Sigmoid colon (tissue), 4 donors: Measurements from ENCODE around the gene NIN.

Source experiments
- POLR2A ChIP-seq, 2 donors: fragments of 450-650 bp; IDR thresholded peaks; one replicate each; pipeline ENCODE4 v1.6.1; 2016; ENCODE audit warnings: antibody characterized with exemption in 2 of 2, mild to moderate bottlenecking in 2 of 2, moderate library complexity in 2 of 2
- POLR2AphosphoS5 ChIP-seq, 4 donors: sonication (generic); formaldehyde crosslinking; IDR thresholded peaks; one replicate each; pipeline ENCODE4 v1.6.1; 2017; ENCODE audit warnings: antibody characterized with exemption in 4 of 4
- TF ChIP-seq, protein P1 (sequence below), 4 experiments: fragments of 450-650 bp in 3 of 4; fragments of 200-600 bp in 1 of 4; IDR thresholded peaks; one replicate each; pipeline ENCODE4 v1.5.1; 2016 to 2019; ENCODE audit warnings: antibody characterized with exemption in 4 of 4, mild to moderate bottlenecking in 3 of 4, moderate library complexity in 2 of 4

DNA sequence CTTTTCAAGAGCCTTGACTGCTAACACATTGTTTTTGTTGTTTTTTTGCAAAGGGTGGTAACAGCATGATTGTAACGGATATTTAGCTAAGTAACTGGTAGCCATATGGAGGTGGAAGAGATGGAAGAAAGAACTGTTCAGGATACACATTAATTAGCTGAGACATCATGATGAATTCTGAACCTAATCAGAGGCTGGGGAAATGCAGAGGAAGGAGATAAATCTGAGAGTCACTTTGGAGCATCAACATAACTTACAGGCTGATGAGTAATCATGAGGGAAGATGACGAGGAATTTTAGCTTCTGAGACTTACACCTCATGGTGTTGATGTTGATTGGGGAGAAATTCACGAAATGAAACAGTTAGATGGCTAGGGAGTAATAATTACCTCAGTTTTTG lies 62.3 kb downstream of the NIN start:
- TF ChIP-seq POLR2A (IDR thresholded peaks at IDR 0.05) (no peak), POLR2AphosphoS5 (IDR thresholded peaks at IDR 0.05) (no peak)
- TF ChIP-seq, protein P1, sequence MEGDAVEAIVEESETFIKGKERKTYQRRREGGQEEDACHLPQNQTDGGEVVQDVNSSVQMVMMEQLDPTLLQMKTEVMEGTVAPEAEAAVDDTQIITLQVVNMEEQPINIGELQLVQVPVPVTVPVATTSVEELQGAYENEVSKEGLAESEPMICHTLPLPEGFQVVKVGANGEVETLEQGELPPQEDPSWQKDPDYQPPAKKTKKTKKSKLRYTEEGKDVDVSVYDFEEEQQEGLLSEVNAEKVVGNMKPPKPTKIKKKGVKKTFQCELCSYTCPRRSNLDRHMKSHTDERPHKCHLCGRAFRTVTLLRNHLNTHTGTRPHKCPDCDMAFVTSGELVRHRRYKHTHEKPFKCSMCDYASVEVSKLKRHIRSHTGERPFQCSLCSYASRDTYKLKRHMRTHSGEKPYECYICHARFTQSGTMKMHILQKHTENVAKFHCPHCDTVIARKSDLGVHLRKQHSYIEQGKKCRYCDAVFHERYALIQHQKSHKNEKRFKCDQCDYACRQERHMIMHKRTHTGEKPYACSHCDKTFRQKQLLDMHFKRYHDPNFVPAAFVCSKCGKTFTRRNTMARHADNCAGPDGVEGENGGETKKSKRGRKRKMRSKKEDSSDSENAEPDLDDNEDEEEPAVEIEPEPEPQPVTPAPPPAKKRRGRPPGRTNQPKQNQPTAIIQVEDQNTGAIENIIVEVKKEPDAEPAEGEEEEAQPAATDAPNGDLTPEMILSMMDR (IDR thresholded peaks at IDR 0.05), result no peak
